RWPE2 (cell line): ENCODE data around the gene TRIM58.

Experiments used
- ATAC-seq: fragments of 200-7000 bp; cut with Tn5 transposase; 3 replicates; pipeline ENCODE4 v1.9.1; 2021; ENCODE audit warnings: low read depth
- DNase-seq: peaks from one replicate; pipeline ENCODE4 v3.0.0-alpha.2; 2020; ENCODE audit warnings: low spot score
- H3K27ac ChIP-seq: fragments of 450-650 bp; 2 replicates; pipeline ENCODE4 v1.5.1; 2017; ENCODE audit warnings: mild to moderate bottlenecking; ENCODE audit not compliant: poor library complexity, severe bottlenecking
- H3K27me3 ChIP-seq: fragments of 250-450 bp; sonication (Bioruptor Pico); 2 replicates; pipeline ENCODE4 v1.5.1; 2021; ENCODE audit warnings: mild to moderate bottlenecking, moderate library complexity; ENCODE audit not compliant: insufficient read depth, poor library complexity, severe bottlenecking
- H3K36me3 ChIP-seq: fragments of 250-450 bp; sonication (Bioruptor Pico); 2 replicates; pipeline ENCODE4 v1.5.1; 2020; ENCODE audit warnings: low read depth, mild to moderate bottlenecking, moderate library complexity
- H3K4me1 ChIP-seq: fragments of 250-450 bp; sonication (Bioruptor Pico); 2 replicates; pipeline ENCODE4 v1.5.1; 2021; ENCODE audit warnings: mild to moderate bottlenecking, moderate library complexity; ENCODE audit not compliant: insufficient read depth, poor library complexity, severe bottlenecking
- H3K4me3 ChIP-seq: fragments of 250-450 bp; sonication (Bioruptor Pico); 2 replicates; pipeline ENCODE4 v1.5.1; 2021; ENCODE audit warnings: mild to moderate bottlenecking, moderate library complexity; ENCODE audit not compliant: severe bottlenecking
- H3K9me3 ChIP-seq: fragments of 250-450 bp; sonication (Bioruptor Pico); 2 replicates; pipeline ENCODE4 v1.5.1; 2021; ENCODE audit warnings: mild to moderate bottlenecking, moderate library complexity; ENCODE audit not compliant: severe bottlenecking
- CTCF ChIP-seq: fragments of 450-650 bp; IDR thresholded peaks from one replicate; pipeline ENCODE4 v1.5.1; 2017; ENCODE audit warnings: mild to moderate bottlenecking, moderate library complexity; ENCODE audit not compliant: poor library complexity, severe bottlenecking

TRIM58 gene

GRCh38 chr1:247883346-247883745 is 26.4 kb downstream of the TRIM58 start:
- Histone ChIP-seq H3K9me3 (no peaks in the 10 kb centered on the region), H3K36me3 (no peaks in the 10 kb centered on the region), H3K4me1 (no peaks in the 10 kb centered on the region), H3K4me3 (no peak overlapping the region), H3K27ac (no peak overlapping the region), H3K27me3 (no peaks in the 10 kb centered on the region)
- TF ChIP-seq CTCF = no peak
- DNase-seq (no peak), ATAC-seq (no peak)

GRCh38 chr1:247884797-247885413 is 27.9 kb downstream of the TRIM58 start:
- Histone ChIP-seq H3K36me3 (no peaks in the 10 kb centered on the region), H3K4me1 (no peaks in the 10 kb centered on the region), H3K4me3 (no peak overlapping the region), H3K9me3 (no peaks in the 10 kb centered on the region), H3K27ac (no peak overlapping the region), H3K27me3 (no peaks in the 10 kb centered on the region)
- ATAC-seq (no peak; the same call in 2 of the 3 replicates), DNase-seq (no peak)
- no peak for TF ChIP-seq CTCF

DNA sequence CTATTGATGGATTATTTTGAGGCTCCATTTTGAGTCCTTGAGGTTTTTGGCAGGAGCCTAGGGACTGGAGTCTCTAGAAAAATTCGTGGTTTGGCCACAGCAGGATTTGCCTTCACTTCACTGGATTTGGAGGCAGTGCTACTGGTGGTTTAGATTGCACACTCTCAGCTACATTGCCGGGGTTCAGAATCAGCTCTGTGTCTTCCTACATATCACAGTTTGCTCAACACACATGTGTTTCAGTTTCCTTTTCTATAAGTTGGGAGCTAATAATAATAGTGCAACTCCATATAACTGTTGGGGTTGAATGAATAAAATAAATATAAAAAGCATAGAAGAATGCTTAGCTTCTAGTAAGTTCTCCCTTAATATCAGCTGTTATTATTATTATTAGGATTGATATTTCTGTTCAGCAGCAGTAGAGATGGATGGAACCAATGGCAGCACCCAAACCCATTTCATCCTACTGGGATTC is 38.2 kb downstream of the TRIM58 start, which contains the start of gene OR2W3:
OR2W3 (plus strand) TSS at position 425 of the 475 bp plus-strand sequence; CDS start at position 425, 0 bp downstream.
- Histone ChIP-seq H3K27me3 (no peaks in the 10 kb centered on the region), H3K27ac (no peak within 1 kb of the TSS), H3K4me3 (no peak within 1 kb of the TSS), H3K36me3 (no peaks in the 10 kb centered on the region), H3K4me1 (no peaks in the 10 kb centered on the region), H3K9me3 (no peaks in the 10 kb centered on the region)
- TF ChIP-seq CTCF = no peak
- DNase-seq (no peak), ATAC-seq (no peak)

- Histone ChIP-seq H3K9me3 (no peaks in the 10 kb centered on the region), H3K4me3 (no peak overlapping the region), H3K4me1 (no peaks in the 10 kb centered on the region), H3K27me3 (no peaks in the 10 kb centered on the region), H3K36me3 (no peaks in the 10 kb centered on the region), H3K27ac (no peak overlapping the region)
- TF ChIP-seq CTCF = no peak
- ATAC-seq = no peak
- no peak for DNase-seq
Observed at GRCh38 chr1:247895976-247896375, 39.0 kb downstream of the TRIM58 start.

- H3K4me3 ChIP-seq = no peak overlapping the region
- no peak for ATAC-seq
Observed at GRCh38 chr1:247904122-247904521, 47.1 kb downstream of the TRIM58 start.

More at GRCh38 chr1:247904122-247904521, 47.1 kb downstream of the TRIM58 start:
- H3K9me3 ChIP-seq = no peaks in the 10 kb centered on the region
- TF ChIP-seq CTCF = no peak
- no peaks in the 10 kb centered on the region for H3K36me3 ChIP-seq
- H3K27me3 ChIP-seq = no peaks in the 10 kb centered on the region
- no peak for DNase-seq
- H3K27ac ChIP-seq = no peak overlapping the region
- H3K4me1 ChIP-seq = no peaks in the 10 kb centered on the region
